Activated CD8-positive, alpha-beta memory T cell treated with anti-CD3 and anti-CD28 coated beads for 4 hours (primary cell): Measurements from ENCODE around the gene BMP2K.
"Not testable (repeated sequence)": the region's sequence is repeated elsewhere in the genome, so short reads cannot be mapped to it uniquely, and the experiment has no call there.

ENCODE experiments used
- DNase-seq, 2 donors: peaks; one replicate each; pipeline ENCODE4 v3.0.0-alpha.2; 2020; ENCODE audit warnings: low read depth in 2 of 2

Gene BMP2K

DNA sequence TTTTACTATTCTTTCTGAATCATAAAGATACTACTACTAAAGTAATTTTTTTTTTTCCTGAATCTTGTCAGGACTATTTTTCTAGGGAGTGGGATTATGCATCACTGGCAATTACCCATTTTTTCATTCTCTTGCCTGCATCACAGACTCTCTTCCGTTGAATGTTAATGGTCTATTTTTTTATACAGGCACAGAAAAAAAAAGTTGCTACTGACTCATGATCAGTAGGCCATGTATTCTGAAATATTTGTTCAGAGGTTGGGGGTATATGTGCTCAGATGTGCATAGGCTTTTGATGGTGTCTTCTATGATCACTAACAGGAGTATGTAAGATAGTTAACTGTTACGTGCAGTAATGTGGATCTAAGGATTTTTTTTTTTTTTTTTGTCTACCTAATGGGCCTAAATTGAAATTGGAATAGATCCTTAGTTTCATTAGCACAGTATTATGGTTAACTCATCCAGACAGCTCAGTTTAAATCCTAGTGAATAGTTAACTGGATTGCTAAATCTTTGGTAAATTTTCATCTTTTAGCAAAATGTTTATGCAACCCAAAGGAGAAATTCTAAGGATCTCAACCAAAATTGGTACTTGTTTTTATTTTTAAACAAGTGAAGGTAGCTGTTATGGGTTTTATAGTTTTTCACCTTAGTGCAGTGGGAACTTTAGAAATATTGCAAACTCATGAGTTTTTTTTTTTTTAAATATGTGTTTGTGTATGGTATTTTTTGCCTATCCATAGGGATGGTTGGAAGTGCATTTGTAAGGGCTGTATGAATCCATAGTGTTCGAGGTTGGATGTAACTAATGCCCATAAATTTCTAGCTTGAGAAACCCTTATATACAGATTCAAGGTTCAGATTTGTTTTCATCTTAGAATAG is 12.1 kb downstream of the BMP2K start:
- no peak for DNase-seq

DNA sequence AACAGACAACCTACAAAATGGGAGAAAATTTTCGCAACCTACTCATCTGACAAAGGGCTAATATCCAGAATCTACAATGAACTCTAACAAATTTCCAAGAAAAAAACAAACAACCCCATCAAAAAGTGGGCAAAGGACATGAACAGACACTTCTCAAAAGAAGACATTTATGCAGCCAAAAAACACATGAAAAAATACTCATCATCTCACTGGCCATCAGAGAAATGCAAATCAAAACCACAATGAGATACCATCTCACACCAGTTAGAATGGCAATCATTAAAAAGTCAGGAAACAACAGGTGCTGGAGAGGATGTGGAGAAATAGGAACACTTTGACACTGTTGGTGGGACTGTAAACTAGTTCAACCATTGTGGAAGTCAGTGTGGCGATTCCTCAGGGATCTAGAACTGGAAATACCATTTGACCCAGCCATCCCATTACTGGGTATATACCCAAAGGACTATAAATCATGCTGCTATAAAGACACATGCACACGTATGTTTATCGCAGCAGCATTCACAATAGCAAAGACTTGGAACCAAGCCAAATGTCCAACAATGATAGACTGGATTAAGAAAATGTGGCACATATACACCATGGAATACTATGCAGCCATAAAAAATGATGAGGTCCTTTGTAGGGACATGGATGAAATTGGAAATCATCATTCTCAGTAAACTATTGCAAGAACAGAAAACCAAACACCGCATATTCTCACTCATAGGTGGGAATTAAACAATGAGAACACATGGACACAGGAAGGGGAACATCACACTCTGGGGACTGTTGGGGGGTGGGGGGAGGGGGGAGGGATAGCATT is 19.7 kb downstream of the BMP2K start:
- not testable (repeated sequence) for DNase-seq

DNA sequence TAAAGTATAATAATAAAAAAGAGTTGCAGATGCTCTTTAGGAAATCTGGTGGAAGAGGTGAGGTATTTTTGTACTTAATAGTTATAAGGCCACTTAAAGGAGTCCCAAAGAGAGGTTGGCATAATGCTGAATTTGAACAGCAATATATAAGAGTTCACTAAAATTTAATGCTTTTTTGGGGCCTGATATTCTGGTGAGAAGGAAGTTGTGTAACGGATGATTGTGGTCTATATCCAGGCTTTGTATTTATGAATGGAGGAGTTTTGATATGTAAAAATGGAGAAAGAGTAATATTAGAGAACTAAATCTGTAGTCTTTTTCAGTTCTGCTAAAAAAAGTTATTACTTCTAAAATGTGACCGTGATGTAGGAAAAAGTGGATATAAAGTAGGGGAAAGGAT is 20.4 kb downstream of the BMP2K start:
- no peak for DNase-seq

DNA sequence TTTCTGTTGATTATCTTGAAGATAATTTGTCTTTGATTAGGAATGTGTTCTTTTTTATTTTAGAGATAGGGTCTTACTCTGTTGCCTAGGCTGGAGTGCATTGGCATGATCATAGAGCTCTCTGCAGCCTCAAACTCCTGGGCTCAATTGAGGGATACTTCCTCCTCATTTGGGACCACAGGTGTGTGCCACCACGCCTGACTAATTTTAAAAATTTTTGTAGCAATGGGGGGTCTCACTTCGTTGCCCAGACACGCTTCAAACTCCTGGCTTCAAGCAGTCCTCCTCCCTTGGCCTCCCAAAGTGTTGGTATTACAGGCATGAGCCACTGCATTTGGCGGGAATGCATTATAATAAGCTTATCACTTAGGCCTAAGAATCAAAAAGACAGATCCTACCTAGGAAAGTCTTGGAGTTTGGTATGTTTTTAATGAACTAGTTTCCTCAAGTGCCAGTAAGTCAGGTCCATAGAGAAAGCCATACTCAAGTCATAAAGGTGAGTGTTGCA is 21.7 kb downstream of the BMP2K start:
- DNase-seq = no peak

DNA sequence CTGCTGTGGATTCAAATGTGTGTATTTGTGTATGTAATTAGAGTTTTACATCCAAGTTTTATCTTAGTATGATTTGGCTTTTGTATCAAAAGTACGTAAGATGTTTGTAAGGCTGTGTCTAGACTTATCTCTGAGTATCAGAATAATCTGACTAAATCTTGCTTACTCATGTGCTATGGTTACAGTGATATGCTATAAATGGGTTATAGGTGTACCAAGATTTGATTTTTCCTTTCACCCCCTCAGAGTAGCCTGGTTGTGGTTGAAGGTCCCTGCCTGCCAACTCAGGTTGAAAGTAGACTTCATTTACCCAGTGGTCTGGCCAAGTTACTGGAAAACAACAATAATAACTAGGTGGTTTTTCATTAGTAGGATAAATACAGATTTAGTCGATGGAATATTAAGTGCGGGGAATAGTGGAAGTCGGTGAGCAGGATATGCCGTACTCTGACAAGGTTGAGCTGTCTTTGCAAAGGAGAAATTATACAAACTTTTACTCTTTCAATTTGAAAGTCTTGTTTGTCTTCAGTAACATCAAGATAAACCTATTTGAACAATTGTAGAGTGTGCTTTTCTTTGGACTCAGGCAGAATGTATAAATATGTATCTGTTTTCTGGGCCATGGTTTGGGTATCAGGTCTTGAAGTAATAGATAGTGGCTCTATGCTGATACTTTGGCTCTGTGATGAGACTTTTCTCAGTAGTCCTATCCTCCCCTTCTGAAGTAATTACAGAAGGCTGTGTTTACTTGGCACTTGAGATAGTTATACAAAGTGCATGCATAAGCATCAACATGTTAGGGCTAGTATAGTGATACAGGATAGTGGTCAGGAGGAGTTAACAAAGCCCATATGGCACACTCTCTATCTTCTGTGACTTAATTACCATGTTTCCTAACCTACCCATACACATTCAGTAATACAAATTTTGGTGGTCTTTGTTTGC is 23.7 kb downstream of the BMP2K start:
- DNase-seq = no peak

DNA sequence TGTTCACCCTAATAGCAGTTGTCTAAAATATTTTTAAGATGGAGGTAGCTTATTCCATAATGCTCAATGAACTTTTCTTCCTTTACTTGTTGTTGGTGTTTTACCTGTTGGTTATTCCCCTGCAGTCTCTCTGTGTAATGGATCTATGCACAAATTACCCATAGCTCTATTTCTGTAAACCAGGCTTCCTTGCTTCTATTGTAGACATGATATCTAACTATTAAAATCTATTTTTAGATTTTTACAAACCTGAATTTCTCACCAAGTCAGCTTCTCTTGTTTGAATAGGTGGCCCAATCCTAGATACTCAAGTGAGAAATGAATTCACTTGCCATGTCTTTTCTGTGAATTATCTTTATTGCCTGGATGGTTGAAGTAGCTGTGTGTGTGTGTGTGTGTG is 24.8 kb downstream of the BMP2K start:
- DNase-seq = no peak

DNA sequence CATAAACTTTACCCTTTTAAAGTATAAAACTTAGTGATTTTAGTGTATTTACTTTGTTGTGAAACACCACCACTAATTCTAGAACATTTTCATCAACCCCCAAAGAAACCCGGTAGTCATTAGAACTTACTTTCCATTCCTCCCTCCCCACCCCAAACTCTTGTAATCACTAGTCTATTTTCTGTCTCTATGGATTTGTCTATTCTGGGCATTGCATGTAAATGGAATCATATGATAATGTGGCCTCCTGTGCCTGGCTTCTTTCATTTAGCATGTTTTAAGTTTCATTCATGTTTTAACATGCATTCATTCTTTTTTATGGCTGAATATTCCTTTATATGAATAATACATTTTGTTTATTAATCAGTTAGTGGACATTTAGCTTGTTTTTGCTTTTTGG is 27.8 kb downstream of the BMP2K start:
- no peak for DNase-seq

DNA sequence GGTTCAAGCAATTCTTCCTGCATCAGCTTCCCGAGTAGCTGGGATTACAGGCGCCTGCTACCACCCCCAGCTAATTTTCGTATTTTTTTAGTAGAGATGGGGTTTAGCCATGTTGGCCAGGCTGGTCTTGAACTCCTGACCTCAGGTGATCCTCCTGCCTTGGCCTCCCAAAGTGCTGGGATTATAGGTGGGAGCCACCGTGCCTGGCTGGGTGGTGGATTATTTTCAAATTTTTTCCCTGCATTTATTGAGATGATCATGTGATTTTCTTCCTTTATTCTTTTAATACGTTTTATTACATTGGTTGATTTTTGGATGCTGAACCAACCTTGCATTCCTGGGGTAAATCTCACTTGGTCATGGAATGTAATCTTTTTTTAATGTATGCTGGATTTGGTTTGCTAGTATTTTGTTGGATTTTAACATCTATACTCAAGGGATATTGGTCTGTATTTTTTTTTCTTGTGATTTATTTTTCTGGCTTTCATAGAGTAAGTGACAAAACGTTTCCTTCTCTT is 30.9 kb downstream of the BMP2K start:
- no peak for DNase-seq

DNA sequence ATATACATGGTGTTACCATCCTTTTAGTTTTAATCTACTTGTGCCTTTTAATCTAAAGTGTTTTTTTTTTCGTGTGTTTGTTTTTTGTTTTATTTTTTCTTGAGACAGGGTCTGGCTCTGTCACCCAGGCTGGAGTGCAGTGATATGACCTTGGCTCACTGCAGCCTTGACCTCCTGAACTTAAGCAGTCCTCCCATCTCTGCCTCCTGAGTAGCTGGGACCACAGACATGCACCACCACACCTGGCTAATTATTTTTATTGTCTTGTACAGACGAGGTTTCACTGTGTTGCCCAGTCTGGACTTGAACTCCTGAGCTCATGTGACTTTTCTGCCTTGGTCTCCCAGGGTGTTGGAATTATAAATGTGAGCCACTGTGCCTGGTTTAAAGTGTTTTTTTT is 33.1 kb downstream of the BMP2K start:
- no peak for DNase-seq

DNA sequence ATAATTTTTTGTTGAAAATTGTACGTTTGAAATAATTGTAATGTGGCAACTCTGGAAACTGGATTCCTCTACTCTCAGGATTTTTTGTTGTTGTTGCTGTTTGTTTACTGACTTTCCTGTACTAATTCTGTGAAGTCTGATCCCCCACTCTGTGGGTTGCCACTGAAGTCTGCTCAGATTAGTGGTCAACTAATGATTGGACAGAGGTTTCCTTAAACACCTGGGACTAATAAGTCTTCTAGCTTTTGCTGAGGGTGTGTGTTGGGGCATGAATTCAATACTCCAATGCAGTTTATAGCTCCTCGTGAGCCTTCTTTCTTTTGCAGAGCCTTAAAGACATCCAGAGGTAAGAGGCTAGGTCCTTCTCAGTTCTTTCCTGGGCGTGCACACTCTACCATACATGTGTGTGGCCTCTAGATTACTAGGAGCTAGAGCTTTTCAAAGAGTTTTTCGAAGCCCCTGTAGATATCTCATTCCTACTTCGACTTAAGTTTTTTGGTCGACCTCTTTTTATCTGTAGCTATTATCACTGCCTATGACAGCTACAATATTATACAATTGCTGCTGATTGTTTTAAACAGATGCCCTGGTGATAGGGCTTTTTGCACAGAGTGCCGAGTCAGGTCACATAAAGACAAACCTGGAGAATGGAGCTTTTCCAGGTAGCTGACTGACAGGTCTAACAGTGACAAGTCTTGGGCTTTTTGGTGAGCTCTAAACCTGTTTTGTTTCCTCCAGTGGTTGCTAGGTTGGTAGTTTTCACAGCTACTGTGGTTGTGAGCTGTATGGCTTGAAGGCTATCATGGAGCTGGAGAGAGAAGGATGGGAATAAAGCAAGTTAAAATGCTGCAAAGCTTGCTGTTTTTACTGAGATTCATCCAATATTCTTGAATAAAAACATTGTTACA is 34.0 kb downstream of the BMP2K start:
- no peak for DNase-seq

DNA sequence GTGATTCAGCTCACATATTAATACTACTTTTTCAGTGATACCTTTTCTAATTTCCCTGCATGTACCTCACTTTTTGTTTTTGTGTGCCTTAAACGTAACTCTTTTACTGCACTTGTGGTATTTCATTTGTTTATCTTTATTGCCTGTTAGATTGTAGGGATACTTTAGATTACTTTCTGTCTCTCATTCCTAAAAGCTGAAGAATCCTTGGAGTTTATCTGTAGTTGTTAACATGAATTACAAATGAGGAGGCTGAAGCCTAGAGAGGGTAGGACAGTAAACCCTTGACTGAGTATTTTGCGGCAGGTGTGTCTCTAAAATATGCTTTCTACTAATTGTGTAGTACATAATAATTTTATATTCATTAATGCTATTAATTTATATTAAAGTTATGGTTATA is 34.9 kb downstream of the BMP2K start:
- no peak for DNase-seq

DNA sequence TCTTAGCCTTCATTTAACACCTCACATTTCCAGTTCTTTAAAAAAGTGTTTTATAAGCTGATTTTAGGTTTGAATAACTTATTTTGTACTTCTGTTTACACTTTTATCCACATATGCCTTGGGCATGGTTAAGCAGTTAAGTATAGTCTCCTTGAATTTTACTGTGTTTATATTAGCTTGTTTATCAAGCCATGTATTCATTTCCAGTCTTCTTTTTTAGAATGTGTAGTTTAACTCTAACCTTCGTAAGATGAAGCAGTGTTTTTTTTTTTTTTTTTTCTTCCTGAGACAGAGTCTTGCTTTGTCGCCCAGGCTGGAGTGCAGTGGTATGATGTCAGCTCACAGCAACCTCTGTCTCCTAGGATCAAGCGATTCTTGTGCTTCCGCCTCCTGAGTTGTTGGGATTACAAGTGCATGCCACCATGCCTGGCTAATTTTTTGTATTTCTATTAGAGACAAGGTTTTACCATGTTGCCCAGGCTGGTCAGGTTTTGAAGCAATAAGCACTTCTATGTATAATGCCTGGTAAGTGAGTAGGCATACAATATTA is 42.5 kb downstream of the BMP2K start:
- no peak for DNase-seq

DNA sequence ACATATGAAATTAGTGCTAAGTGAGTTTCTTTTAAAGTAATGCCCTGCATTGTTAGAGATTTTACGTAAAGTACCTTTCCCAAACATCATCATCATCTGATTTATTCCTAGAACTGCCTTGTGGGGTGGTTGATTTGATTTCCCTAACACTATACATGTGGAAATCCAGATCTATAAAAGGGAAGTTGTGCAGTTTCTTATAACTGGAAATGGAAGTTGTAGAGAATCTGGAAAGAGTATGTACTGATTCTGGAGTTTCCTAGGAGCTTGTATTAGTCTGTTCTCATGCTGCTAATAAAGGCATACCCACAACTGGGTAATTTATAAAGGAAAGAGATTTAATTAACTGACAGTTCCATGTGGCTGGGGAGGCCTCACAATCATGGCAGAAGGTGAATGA is 47.9 kb downstream of the BMP2K start:
- DNase-seq = no peak

DNA sequence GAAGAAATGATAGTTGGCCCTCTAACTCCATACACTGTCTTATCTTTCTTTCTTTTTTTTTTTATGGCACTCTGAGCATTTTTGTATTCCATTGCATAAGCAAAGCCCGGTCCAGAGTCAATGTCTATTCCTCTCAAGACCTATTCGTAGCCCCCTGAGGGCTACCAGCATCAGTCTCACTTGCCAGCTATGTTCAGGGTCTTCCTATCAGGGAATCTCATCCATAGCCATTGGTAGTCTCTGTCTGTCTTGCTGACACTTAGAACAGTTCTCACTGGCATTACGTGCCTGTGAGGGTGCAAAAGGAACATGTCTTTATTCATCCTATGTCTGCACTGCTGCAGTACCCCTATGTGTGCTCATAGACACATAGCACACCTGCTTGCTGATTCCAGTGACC is 51.0 kb downstream of the BMP2K start:
- no peak for DNase-seq

DNA sequence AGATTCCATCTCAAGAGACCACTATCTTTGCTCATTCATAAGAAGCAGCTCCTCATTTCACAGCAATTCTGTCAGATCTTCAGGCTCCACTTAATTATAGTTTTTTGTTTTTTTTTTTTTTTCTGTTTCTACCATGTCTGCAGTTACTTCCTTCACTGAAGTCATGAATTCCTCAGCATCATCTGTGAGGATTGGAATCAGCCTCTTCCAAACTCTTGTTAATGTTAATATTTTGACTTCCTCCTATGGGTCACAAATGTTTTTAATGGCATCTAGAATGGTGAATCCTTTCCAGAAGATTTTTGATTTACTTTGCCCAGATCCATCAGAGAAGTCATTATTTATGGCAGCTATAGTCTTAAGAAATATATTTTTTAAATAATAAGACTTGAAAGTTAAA is 53.1 kb downstream of the BMP2K start:
- no peak for DNase-seq

DNA sequence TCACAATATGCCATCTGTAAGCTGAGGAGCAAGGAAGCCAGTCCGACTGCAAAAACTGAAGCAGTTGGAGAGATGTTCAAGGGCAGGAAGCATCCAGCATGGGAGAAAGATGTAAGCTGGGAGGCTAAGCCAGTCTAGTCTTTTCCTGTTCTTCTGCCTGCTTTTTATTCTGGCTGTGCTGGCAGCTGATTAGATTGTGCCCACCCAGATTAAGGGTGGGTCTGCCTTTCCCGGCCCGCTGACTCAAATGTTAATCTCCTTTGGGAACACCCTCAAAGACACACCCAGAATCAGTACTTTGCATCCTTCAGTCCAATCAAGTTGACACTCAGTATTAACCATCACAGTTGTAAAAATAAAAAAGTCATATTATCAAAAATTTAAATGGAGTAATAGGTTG is 63.5 kb downstream of the BMP2K start:
- not testable (repeated sequence) for DNase-seq

DNA sequence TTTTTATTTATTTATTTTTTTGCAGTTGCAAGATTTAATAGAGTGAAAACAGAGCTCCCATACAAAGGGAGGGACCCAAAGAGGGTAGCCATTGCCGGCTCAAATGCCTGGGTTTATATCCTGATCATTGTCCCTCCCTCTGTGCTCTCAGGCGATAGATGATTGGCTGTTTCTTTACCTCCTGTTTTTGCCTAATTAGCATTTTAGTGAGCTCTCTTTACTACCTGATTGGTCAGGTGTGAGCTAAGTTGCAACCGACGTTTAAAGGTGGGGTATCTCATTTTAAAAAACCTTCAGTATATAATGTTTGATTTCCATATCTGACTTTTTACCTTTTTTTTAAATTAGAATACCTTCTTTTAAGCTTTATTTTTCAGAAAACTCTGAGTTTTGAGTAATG is 64.1 kb downstream of the BMP2K start:
- not testable (repeated sequence) for DNase-seq

DNA sequence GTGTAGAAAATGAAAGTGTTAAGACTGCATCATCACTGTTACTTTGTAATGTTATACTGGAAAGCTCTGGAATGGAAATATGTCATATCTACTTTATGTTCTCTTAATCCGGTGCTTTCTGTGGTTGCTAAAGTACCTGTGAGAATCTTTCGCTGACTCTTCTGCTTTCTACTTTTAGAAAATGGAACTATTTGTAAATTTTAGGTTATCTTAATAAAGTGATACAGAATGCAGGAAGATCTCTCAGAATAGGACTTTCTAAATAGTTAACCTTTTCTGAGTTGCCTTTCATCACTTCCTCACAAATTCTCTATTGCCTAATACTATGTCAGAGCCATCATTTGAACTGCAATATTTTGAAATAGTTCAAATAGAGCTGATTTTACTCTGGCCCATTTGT is 69.3 kb downstream of the BMP2K start:
- no peak for DNase-seq

DNA sequence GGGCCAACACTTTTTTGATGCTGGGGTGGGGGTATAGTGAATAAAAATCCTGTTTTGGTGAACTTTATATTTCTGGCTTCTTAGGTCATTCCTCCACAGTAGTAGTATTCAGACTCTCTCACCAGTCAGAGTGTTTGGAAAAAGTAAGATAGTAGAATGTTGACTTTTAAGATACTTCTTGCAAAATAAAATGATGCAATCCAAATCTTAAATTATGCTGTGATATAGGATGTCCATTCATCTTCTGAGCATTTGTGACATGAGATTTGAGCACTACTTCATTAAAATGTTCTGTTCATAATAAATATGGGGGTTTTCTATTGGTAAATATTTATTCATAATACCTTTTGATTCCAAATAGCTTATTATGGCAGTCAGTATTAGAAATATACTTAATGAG is 70.1 kb downstream of the BMP2K start:
- no peak for DNase-seq

DNA sequence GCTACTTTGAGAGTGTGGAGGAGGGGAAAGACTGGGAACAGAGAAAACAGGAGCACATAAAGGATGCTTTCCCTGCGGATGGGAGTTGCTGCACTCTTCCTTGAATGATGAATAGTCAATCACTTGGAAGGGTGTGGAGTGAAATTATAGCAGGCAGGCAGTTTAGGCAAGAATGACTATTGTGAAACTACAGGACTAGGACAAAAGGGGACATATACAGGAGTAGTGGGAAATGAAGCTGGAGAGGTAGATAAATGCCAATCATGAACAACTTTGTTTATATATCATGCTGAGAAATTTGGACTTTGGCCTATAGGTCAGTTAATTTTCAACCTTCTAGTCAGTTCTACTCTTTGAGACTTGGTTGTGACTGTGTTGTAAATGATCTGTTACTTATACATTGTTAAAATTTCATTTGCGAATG is 86.2 kb downstream of the BMP2K start:
- DNase-seq = no peak
